ENCODE measurements around the gene ACTRT3.
"Not testable (repeated sequence)": the region's sequence is repeated elsewhere in the genome, so short reads cannot be mapped to it uniquely, and the experiment has no call there.

The ACTRT3 gene

DNA sequence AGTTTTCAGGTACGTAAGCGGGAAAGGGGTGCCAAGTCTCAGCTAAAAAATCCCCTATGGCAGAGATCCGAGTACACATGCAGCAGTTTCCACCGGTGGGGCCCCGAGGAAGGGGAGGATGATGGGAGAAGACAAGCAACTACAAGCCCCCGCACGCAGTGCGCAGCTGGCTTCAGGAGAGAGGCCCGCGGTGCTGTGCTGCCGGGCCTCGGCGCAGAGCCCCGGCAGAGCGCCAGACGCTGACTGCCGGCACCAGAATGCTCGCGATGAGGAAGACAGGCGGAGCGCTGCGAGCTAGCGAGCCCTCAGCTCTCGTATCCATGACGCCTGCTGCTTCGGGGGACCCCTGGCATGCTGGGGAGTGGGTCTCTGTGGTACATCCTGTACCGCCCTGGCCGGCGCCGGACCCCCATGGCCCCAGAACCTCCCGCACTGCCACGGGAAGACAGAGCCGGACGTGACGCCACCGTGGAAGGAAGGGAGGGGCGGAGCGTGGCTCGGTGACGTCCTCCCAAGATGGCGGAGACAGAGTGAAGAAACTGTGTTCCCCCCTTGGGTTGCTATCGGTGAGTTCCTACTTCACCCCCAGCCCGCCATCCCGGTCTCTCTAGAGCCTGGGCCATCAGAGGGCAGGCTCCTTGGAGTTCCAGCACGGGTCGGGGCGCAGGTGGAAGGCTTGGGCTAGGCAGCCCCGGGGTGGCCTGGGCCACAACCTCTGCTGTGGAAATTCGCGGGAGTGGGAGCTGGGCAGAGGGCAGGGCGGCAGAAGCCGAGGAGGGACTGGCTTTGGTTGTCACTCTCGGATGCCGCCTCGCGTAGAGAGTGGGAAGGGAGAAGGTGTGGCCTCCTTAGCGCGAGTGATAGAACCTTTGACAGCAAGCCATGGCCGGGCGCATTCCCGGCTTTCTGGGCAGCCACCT is 3.8 kb upstream of the ACTRT3 start, which contains the start of gene MYNN:
Gene MYNN, plus strand, starts transcription at position 500 of the 920 bp plus-strand sequence. CDS start 900 bp downstream, outside the sequence.
- DNase-seq (ENCODE audit: low spot score), result peak; percentile 87

- DNase-seq (ENCODE audit: low spot score), result peak; percentile 71
Observed at GRCh38 chr3:169772305-169772896, 3.0 kb upstream of the ACTRT3 start.

DNA sequence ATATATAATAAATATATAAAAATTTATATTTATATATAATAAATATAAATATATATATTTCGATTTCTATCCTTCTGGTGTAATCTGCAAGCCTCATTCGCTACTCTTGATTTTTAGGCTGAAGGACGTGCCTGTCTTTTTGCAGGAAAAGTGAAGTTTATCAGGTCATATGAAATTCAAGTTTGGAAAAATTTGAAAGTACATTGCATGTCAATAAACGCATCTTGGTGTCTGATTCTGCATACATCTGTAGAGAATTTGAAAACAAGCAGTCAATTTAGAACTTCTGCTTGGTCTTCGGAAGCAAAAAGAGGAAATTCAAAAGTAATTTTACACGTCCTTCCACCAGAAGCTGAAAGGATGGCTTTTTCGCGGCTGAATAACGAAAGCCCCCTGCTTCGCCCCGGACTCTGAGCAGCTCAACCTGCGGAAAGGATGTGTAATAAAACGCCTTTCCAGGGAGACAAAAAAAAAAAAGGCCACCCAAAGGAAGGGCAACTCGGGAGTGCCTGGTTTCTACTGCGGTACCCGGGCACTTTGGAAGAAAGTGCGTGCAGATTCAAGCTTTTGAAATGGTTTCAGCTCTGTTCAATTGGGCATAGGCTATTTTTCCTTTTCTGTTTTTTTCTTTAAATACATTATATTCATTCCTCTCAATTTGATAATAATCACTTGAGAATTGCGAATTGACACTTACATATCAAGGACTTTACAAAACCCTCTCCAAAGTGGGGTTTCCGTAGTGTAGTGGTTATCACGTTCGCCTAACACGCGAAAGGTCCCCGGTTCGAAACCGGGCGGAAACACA is 2.3 kb upstream of the ACTRT3 start:
- DNase-seq (ENCODE audit: low spot score), result peak; percentile 13

- DNase-seq (ENCODE audit: low spot score), result peak; percentile 93
Observed at GRCh38 chr3:169764882-169765612, 4.3 kb downstream of the ACTRT3 start, which contains the start of gene TERC. Gene TERC (minus strand): TSS chr3:169765060.

GRCh38 chr3:169764312-169764881 is 5.0 kb downstream of the ACTRT3 start:
- peak; percentile 35 for DNase-seq (ENCODE audit: low spot score)

DNA sequence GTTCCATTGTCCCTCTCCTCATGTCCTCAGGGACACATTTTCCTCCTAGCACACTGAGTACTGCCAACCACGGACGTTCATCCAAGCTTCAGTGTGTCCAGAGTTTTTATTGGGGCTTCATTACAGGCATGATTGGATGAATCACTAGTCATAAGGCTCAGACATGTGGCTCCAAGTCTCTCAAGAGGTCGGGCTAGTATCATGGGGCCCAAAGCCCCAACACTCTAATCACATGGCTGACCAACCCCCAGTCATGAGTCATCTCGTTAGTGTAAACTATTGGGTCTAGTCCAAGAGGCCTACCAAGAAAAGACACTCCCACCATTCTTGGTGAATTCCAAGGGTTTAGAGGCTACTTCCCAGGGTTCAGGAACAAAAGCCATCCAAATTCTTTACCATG is 8.9 kb downstream of the ACTRT3 start:
- DNase-seq (ENCODE audit: low spot score), result no peak

DNA sequence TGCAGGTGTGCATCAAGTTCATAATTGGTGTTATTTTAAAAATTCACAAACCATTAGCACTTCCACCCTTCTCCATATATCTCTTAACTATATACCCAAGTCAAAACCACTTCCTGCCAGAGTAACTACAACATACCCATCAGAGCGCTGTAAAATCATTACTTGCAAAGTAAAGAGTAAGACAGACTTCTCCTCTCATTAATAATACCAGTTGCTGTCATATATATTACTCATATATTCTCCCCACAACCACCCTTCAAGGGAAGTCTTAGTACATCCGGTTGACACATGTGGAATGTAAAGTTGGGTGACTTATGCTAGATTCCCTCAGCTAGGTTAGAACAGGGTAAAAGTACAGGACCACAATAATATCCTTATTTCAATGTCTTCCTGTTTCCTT is 10.1 kb downstream of the ACTRT3 start:
- no peak for DNase-seq (ENCODE audit: low spot score)

- DNase-seq (ENCODE audit: low spot score), result no peak
Observed at GRCh38 chr3:169758359-169758994, 10.9 kb downstream of the ACTRT3 start.

- DNase-seq (ENCODE audit: low spot score), result no peak
Observed at GRCh38 chr3:169755488-169755887, 13.9 kb downstream of the ACTRT3 start.

- DNase-seq (ENCODE audit: low spot score), result no peak
Observed at GRCh38 chr3:169754711-169755110, 14.7 kb downstream of the ACTRT3 start.

GRCh38 chr3:169751875-169752274 is 17.5 kb downstream of the ACTRT3 start:
- DNase-seq (ENCODE audit: low spot score), result no peak

DNA sequence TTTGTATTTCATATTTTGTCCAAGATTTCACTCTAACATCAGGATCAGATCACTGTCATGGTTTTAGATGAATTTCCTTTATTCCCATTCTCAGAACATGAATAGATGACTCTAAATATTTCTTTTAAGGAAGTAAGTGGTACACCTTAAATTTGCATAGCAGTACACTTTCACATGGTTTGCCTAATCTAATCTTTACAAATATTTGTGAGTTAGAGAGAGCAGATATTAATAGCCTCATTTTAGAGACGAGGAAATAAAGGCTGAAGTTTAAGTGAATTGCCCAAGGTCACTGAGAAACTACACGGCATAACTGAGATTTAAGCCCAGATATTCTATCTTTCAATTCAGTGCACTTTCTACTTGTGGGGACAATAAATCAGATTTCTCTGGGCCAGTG is 18.7 kb downstream of the ACTRT3 start:
- DNase-seq (ENCODE audit: low spot score), result no peak

DNA sequence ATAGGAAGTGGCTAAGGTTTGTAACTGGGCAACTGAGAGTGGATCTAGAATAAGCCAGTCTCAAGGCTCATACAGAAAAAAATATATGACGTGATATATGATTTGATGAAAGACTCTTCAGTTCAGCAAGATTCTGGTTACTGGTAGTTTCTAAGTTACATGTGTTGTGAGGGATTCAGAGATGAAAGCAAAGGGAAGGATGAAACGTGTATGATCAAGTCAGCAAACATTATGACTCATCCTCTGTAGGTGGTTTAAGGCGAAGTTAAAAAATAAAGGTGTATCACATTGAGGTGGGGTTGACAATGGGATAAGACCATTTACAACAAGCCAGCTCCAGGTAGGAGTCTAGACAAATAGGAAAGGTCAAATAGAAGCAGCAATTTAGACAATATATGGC is 20.7 kb downstream of the ACTRT3 start:
- no peak for DNase-seq (ENCODE audit: low spot score)

- DNase-seq (ENCODE audit: low spot score), result no peak
Observed at GRCh38 chr3:169746924-169747323, 22.4 kb downstream of the ACTRT3 start.

GRCh38 chr3:169744366-169745054 is 24.9 kb downstream of the ACTRT3 start:
- no peak for DNase-seq (ENCODE audit: low spot score)

- no peak for DNase-seq (ENCODE audit: low spot score)
Observed at GRCh38 chr3:169739067-169739466, 30.3 kb downstream of the ACTRT3 start.

DNA sequence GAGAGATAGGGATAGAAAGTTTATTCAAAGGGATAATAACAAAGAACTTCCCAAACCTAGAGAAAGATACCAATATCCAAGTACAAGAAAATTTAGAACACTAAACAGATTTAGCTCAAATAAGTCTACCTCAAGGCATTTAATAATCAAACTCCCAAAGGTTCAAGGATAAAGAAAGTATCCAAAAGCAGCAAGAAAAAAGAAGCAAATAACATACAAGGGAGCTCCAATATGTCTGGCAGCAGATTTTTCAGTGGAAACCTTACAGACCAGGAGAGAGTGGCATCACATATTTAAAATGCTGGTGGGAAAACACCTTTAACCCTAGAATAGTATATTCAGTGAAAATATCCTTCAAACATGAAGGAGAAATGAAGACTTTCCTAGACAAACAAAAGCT is 37.5 kb downstream of the ACTRT3 start:
- not testable (repeated sequence) for DNase-seq (ENCODE audit: low spot score)

GRCh38 chr3:169722724-169723123 is 46.6 kb downstream of the ACTRT3 start:
- DNase-seq (ENCODE audit: low spot score), result no peak

DNA sequence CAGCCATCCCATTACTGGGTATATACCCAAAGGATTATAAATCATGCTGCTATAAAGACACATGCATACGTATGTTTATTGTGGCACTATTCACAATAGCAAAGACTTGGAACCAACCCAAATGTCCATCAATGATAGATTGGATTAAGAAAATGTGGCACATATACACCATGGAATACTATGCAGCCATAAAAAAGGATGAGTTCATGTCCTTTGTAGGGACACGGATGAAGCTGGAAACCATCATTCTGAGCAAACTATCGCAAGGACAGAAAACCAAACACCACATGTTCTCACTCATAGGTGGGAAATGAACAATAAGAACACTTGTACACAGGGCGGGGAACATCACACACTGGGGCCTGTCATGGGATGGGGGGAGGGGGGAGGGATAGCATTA is 50.9 kb downstream of the ACTRT3 start:
- not testable (repeated sequence) for DNase-seq (ENCODE audit: low spot score)

Data from GM03348 (cell line).